Cerebellar nuclear complex (tissue), 1 donor: ENCODE results near the gene NECAP2.
"Not testable (repeated sequence)": the region's sequence is repeated elsewhere in the genome, so short reads cannot be mapped to it uniquely, and the experiment has no call there.

Experiments used
- DNase-seq, 2 experiments: peaks; one replicate each; lab custom pipeline; 2025; lab: John Stamatoyannopoulos, UW

Gene NECAP2

DNA sequence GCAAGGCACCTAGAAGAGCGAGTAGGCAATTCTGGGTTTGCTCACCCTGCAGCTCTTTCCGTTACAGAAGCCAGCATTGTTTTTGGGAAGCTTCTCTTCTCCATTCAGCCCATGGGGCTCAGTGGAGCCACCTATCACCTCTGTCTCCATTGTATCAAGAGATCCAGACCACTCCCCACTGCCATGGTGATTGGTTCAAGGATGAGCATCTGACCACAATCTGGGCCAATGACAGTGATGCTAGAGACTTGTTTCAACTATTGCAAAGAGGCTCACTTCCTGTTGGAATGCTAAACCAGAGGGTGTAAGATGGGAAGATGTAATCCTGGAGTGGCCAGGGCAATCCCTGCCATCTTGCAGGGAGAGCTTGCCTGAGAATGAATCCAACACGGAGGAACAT lies 9.9 kb upstream of the NECAP2 start:
- no peak for DNase-seq

- DNase-seq = no peak
These were observed 7.5 kb upstream of the NECAP2 start for GRCh38 chr1:16433030-16433429.

GRCh38 chr1:16434007-16434406 lies 6.5 kb upstream of the NECAP2 start:
- DNase-seq = no peak

GRCh38 chr1:16434501-16434900 lies 6.0 kb upstream of the NECAP2 start:
- DNase-seq = no peak

DNA sequence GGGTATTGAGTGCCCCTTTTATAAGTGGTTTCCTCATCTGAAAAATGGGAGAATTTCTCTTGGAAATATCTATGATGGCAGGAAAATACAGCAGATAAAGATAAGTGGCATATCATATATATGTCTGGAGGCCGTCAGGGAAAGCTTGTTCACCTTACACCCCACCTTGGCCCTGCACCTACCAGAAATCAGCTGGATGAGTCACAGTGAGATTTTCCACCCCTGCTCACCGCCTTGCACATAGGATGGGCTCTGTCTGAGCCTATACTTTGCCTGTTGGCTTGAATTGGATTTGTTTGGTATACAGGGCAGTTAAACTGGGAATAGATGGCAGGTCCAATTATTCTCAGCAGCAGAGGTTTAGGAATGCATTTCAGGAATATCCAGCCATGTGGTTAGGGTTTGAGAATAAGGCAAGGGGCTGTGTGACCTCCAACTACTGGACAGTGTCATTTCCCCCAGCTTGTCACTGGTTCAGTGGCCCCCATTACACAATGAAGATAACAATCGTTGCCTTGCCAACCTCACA lies 3.5 kb upstream of the NECAP2 start, which contains the start of gene SPATA21:
Gene SPATA21, minus strand, starts transcription at position 479 of the 529 bp plus-strand sequence. CDS start 6,053 bp downstream, outside the sequence.
- DNase-seq = no peak

DNA sequence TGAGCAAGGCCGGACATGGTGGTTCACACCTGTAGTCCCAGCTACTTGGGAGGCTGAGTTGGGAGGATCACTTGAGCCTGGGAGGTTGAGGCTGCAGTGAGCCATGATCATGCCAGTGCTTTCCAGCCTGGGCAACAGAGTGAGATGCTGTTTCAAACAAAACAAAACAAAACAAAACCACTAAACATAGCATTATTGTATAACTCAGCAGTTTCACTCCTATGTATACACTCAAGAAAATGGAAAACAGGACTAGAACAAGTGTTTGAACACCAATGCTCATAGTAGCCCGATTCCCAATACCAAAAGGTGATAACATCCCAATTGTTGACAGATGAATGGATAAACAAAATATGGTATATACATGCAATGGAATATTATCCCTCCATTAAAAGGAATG lies 2.0 kb upstream of the NECAP2 start:
- DNase-seq = no peak

DNA sequence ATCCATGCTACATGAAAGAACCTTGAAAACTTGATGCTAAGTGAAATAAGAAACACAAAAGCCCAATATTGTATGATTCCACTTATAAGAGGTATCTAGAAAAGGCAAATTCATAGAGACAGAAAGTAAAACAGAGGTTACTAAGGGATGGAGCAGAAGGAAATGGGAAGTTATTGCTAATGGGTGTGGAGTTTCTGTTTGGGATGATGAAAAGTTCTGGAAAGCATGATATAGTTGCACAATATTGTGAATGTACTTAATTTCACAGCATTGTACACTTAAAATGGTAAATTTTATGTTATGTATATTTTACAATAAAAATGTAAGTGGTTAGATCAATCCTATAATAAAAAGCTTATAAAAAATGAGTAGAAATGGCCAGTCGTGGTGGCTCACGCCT lies 1.6 kb upstream of the NECAP2 start:
- DNase-seq = no peak

GRCh38 chr1:16440131-16440469 lies 424 bp upstream of the NECAP2 start:
- no peak for DNase-seq

- no peak for DNase-seq
These were observed 750 bp downstream of the NECAP2 start for GRCh38 chr1:16441282-16441665.

DNA sequence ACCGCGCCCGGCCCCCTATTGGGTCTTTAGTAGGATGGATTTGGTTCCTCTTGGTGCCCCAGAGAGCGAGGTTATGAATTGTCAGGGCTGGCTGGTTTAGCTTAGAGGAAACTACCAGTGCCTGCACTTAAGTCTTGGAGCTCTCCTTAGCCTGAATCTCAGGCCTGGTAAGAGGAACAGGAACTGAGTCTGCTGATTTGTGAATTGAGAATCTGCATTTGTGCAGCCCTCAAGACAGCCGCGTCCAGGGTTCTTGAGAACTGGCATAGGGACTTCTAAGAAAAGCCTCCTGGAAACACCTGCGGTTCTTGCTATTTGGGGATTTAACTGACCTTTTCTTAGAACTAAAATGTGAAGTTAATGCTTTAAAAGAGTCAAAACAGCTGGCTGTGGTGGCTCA lies 1.7 kb downstream of the NECAP2 start:
- DNase-seq = no peak

DNA sequence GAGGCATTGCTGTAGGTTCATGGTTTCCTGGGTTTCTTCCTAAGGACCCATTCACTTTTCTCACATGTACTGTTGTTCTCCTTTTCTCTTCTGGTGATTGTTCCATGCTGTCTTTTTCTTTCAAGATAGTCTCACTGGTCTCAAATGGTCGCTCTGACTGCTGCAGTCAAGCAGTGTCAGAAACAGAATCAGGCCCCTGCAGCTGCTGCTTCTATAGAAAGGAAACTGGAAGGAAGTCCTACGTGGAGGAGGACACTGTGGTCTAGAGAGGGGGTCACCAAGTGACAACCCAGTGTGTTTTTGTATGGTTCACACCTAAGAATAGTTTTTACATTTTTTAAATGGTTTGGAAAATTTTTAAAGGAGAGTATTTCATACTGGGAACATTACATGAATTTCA lies 2.4 kb downstream of the NECAP2 start:
- DNase-seq = no peak

GRCh38 chr1:16443975-16444770 lies 3.6 kb downstream of the NECAP2 start:
- no peak for DNase-seq

- DNase-seq = no peak
These were observed 4.5 kb downstream of the NECAP2 start for GRCh38 chr1:16445052-16445451.

DNA sequence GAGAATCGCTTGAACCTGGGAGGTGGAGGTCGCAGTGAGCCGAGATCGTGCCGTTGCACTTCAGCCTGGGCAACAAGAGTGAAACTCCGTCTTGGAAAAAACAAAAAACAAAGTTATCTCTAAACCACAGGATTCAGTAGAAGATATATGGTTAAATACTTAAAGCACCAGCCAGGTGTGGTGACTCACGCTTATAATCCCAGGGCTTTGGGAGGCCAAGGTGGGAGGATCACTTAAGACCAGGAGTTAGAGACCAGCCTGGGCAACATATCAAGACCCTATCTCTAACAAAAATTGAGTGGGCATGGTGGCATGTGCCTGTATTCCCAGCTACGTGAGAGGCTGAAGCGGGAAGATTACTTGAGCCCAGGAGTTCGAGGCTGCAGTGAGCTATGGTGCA lies 5.6 kb downstream of the NECAP2 start:
- no peak for DNase-seq

DNA sequence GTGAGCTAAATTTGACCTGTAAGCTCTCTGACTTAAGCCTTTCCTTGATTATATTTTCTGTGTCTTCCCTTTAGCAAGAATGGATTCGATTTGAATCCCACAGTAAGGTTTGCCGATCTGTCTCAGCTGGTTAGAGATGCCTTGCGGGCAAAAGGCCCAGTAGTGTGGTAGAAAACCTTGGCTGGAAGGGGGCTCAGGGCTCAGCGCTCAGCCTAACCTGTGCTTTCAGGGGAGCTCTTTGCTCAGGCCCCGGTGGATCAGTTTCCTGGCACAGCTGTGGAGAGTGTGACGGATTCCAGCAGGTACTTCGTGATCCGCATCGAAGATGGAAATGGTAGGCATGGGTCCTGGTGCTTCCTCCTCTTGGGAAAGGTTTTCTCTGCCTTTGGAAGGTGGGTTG lies 7.1 kb downstream of the NECAP2 start:
- DNase-seq = no peak

DNA sequence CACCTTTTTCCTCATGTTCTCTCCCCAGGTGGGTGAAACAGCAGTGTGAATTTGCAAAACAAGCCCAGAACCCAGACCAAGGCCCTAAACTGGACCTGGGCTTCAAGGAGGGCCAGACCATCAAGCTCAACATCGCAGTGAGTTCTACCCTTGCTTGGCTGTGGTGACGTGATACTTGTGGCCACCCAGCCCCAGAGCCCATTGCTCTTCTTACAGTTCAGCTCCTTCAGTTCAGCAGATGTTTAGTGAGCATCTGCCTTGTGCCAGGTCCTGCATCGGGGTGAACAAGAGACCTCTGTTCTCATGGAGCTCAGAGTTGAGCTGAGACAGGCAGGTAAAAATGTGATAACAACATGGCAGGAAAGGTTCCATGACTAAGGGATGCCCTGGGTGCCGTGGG lies 8.5 kb downstream of the NECAP2 start:
- no peak for DNase-seq

GRCh38 chr1:16449666-16450065 lies 9.1 kb downstream of the NECAP2 start:
- DNase-seq = no peak

DNA sequence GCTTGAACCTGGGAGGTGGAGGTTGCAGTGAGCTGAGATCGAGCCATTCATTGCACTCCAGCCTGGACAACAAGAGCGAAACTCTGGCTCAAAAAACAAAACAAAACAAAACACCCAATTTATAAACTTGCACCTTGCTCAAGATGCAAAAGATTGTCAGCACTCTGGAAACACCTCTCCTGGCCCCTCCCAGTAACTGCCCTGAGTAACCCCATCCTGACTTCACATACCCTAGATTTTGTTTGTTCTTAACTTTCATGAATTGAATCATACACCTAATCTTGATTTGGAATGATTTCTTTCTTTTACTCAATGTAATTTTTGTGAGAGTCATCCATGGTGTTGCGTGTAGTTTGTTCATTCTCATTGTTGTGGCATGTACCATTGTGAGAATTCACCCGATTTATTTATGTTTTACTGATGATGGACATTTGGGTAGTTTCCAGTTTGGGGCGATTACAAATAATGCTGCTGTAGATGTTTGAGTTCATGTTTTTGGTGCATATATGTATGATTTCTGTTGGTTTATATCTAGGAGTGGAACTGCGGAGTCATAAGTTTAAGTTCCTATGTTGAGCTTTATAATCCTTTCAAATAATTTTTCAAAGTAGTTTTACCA lies 10.4 kb downstream of the NECAP2 start:
- DNase-seq = no peak

- no peak for DNase-seq
These were observed 11.5 kb downstream of the NECAP2 start for GRCh38 chr1:16451841-16452528.

- not testable (repeated sequence) for DNase-seq
These were observed 14.4 kb downstream of the NECAP2 start for GRCh38 chr1:16454909-16455308.

- DNase-seq = not testable (repeated sequence)
These were observed 15.6 kb downstream of the NECAP2 start for GRCh38 chr1:16456151-16456550.

DNA sequence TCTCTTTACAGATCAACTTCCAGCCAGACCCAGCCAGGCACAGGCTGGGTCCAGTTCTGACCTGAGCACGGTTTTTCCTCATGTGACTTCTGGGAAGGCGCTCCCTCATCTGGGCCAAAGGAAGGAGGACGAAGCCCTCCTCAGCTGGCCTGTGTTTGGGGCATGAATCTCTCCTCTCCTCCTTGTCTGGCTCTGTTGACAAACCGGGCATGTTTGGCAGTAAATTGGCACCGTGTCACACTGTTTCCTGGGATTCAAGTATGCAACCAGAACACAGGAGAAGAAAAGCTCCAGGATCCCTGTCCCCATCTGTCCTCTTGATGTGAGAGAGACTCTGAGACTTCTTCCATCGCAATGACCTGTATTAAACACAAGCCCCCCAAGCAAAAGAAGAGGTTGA lies 18.3 kb downstream of the NECAP2 start:
- DNase-seq = no peak

DNA sequence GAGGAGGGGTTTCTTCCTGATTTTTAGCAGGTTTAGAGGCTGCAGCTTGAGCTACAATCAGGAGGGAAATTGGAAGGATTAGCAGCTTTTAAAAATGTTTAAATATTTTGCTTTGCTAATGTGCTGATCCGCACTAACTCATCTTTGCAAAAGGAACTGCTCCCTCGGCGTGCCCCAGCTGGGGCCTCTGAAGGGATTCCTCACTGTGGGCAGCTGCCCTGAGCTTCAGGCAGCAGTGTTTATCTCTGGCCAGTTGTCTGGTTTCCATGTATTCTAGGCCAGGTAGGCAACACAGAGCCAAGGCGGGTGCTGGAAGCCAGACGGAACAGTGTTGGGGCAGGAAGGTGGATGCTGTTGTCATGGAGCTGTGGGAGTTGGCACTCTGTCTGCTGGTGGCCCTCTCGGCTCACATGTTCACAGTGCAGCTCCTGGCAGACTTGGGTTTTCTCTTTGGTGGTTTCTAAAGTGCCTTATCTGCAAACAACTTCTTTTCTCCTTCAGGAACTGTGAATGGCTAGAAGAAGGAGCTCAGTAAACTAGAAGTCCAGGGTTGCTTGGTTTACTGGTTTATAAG lies 18.9 kb downstream of the NECAP2 start:
- no peak for DNase-seq
